HFFc6 (cell line): ENCODE results near the gene PICALM. TPM values are rescaled to one million over a fixed set of nuclear protein-coding genes. Genes with fewer than 3 reads are reported as not detected.

Experiments used
- DNase-seq: peaks from one replicate; pipeline ENCODE4 v3.0.0-alpha.2; 2018
- H3K27ac Mint-ChIP-seq: 2 replicates; pipeline ENCODE4 v1.8.0; 2020; ENCODE audit warnings: mild to moderate bottlenecking, mixed read lengths
- H3K27me3 Mint-ChIP-seq: 2 replicates; pipeline ENCODE4 v1.8.0; 2021; ENCODE audit warnings: mild to moderate bottlenecking, moderate library complexity, mixed read lengths; ENCODE audit not compliant: insufficient read depth
- H3K36me3 Mint-ChIP-seq: 2 replicates; pipeline ENCODE4 v1.8.0; 2021; ENCODE audit warnings: low read depth, mixed read lengths
- H3K4me1 Mint-ChIP-seq: 2 replicates; pipeline ENCODE4 v1.8.0; 2020; ENCODE audit warnings: low read depth, mixed read lengths
- H3K4me3 Mint-ChIP-seq: 2 replicates; pipeline ENCODE4 v1.8.0; 2020; ENCODE audit warnings: mild to moderate bottlenecking, moderate library complexity, mixed read lengths
- H3K9me3 Mint-ChIP-seq: 2 replicates; pipeline ENCODE4 v1.8.0; 2020; ENCODE audit warnings: mild to moderate bottlenecking, mixed read lengths
- total RNA-seq, 6 experiments: library from RNA; stranded (reverse); fragmentation: NEBNext Ultra II Directional; extraction: Animal tissue kit (Norgen Biotek cat#: 25700); gene quantifications; 2 replicates in 1 of 6; 3 replicates in 5 of 6; pipeline ENCODE4 v1.2.3, GENCODE V29; 2021
- TF ChIP-seq, protein P1 (sequence below): fragments of 200-600 bp; sonication (generic); IDR thresholded peaks from 2 replicates; pipeline ENCODE4 v1.5.0; 2021; ENCODE audit warnings: antibody characterized with exemption, mild to moderate bottlenecking

The PICALM gene
- total RNA-seq, 6 experiments from 2014 or later, result 193 to 267 (median 244) TPM

GRCh38 chr11:86073948-86074347 lies 5.1 kb upstream of the PICALM start:
- TF ChIP-seq, protein P1, sequence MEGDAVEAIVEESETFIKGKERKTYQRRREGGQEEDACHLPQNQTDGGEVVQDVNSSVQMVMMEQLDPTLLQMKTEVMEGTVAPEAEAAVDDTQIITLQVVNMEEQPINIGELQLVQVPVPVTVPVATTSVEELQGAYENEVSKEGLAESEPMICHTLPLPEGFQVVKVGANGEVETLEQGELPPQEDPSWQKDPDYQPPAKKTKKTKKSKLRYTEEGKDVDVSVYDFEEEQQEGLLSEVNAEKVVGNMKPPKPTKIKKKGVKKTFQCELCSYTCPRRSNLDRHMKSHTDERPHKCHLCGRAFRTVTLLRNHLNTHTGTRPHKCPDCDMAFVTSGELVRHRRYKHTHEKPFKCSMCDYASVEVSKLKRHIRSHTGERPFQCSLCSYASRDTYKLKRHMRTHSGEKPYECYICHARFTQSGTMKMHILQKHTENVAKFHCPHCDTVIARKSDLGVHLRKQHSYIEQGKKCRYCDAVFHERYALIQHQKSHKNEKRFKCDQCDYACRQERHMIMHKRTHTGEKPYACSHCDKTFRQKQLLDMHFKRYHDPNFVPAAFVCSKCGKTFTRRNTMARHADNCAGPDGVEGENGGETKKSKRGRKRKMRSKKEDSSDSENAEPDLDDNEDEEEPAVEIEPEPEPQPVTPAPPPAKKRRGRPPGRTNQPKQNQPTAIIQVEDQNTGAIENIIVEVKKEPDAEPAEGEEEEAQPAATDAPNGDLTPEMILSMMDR, result no peak
- DNase-seq, result no peak
- no peak overlapping the region for H3K27ac Mint-ChIP-seq
- H3K36me3 Mint-ChIP-seq, result no peaks in the 10 kb centered on the region
- no peaks in the 10 kb centered on the region for H3K9me3 Mint-ChIP-seq
- H3K4me3 Mint-ChIP-seq, result no peak overlapping the region
- H3K4me1 Mint-ChIP-seq, result peaks cover 46% of the 10 kb centered on the region
- H3K27me3 Mint-ChIP-seq, result no peaks in the 10 kb centered on the region

- Mint-ChIP-seq H3K36me3 (peaks cover 12% of the 10 kb centered on the region), H3K27ac (peak overlapping the region; percentile 71), H3K9me3 (no peaks in the 10 kb centered on the region), H3K27me3 (no peaks in the 10 kb centered on the region), H3K4me3 (no peak overlapping the region), H3K4me1 (peaks cover 39% of the 10 kb centered on the region)
- TF ChIP-seq, protein P1, result no peak
- DNase-seq, result no peak
Observed at GRCh38 chr11:86072211-86072610, 3.3 kb upstream of the PICALM start.

DNA sequence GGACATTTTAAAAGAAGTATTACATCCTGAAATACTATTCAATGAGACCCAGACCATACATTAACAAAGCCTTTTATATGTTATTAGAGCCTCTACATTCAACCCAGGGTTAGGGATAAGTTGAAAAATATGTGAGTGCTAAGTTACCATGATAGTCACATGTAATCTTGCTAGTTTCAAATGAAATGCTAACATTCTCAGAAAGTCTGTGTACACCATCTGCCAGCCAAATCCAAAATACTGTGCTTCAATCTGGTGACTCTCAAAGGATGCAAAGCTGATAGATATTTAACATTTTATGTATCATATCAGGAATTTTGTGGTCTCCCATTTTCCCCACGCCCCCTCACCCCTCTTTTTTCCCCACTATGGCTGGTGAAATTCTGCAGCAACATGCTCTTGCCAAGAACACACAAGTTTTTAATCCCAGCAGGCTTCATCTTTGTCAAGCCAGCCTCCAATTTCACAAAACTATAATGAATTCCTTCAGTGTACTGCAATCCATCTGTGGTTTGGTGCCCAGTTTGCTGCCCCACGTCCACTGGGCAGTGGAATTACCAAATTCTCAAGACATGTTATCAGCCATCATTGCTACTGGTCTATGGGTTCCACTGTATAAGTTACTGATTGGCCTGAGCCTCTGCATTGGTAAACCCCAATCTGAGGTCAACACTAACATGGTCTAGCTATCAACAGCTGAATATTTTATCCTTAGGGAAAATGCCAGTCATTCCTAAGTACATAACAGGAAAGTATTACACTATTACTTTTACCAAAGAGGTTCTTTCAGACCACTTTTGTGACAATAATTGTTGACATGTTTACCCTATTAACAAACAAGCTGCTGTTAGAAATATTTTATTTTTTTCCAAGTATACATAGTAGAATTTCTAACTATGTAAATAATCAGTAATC lies 1.5 kb upstream of the PICALM start:
- TF ChIP-seq, protein P1, result no peak
- no peak for DNase-seq
- no peaks in the 10 kb centered on the region for H3K9me3 Mint-ChIP-seq
- no peaks in the 10 kb centered on the region for H3K27me3 Mint-ChIP-seq
- H3K4me1 Mint-ChIP-seq, result peaks cover 48% of the 10 kb centered on the region
- peak overlapping the region; percentile 88 for H3K4me3 Mint-ChIP-seq
- H3K27ac Mint-ChIP-seq, result peak overlapping the region; percentile 100
- H3K36me3 Mint-ChIP-seq, result peaks cover 24% of the 10 kb centered on the region

GRCh38 chr11:86069408-86070101 lies 671 bp upstream of the PICALM start:
- H3K36me3 Mint-ChIP-seq, result peaks cover 24% of the 10 kb centered on the region
- H3K27me3 Mint-ChIP-seq, result no peaks in the 10 kb centered on the region
- TF ChIP-seq, protein P1, result no peak; the same call in 1 of the 2 replicates
- peaks cover 55% of the 10 kb centered on the region for H3K4me1 Mint-ChIP-seq
- peak overlapping the region; percentile 100 for H3K27ac Mint-ChIP-seq
- H3K4me3 Mint-ChIP-seq, result peak overlapping the region; percentile 88
- H3K9me3 Mint-ChIP-seq, result no peaks in the 10 kb centered on the region
- DNase-seq, result peak; percentile 98

GRCh38 chr11:86068138-86068871 lies 579 bp downstream of the PICALM start:
- peak overlapping the region; percentile 97 for H3K4me3 Mint-ChIP-seq
- peak overlapping the region; percentile 100 for H3K27ac Mint-ChIP-seq
- H3K27me3 Mint-ChIP-seq, result no peaks in the 10 kb centered on the region
- no peak for DNase-seq
- H3K36me3 Mint-ChIP-seq, result peaks cover 24% of the 10 kb centered on the region
- peaks cover 63% of the 10 kb centered on the region for H3K4me1 Mint-ChIP-seq
- H3K9me3 Mint-ChIP-seq, result no peaks in the 10 kb centered on the region
- TF ChIP-seq, protein P1, result no peak
